K562 (cell line): ENCODE measurements around the gene NDUFAB1. TPM values are rescaled to one million over a fixed set of nuclear protein-coding genes. Genes with fewer than 3 reads are reported as not detected.

ENCODE experiments used
- FIP1L1 ChIP-seq: fragments of 200-400 bp; formaldehyde crosslinking; IDR thresholded peaks from 2 replicates; pipeline ENCODE4 v1.6.1; 2018; ENCODE audit warnings: mild to moderate bottlenecking, low read depth, low read length; ENCODE audit not compliant: poor library complexity, severe bottlenecking
- LEF1 ChIP-seq: fragments of 450-650 bp; IDR thresholded peaks from 2 replicates; pipeline ENCODE4 v1.6.1; 2016; ENCODE audit warnings: mild to moderate bottlenecking
- NFIC ChIP-seq: fragments of 450-650 bp; IDR thresholded peaks from 2 replicates; pipeline ENCODE4 v1.6.1; 2017; ENCODE audit warnings: mild to moderate bottlenecking, inconsistent platforms
- TAF7 ChIP-seq: fragments of 450-650 bp; IDR thresholded peaks from 2 replicates; pipeline ENCODE4 v1.6.1; 2016; ENCODE audit warnings: missing genetic modification characterization, missing compliant biosample characterization
- polyA plus RNA-seq, 8 experiments: library from polyadenylated mRNA; depleted of rRNA in 4 of 8; stranded (reverse) in 5 of 8; unstranded in 3 of 8; fragments of >200 nt; fragmentation: Nextera tagmentation in 2 of 8; fragmentation: Illumina TruSeq in 1 of 8; extraction: Ambion mirVana in 2 of 8; extraction: Trizol in 1 of 8; gene quantifications; 2 replicates each; pipeline versions ENCODE4 v1.2.1 to v1.2.3, GENCODE V29; 2011 to 2014; ENCODE audit warnings: inconsistent platforms in 1 of 8, missing spikeins in 1 of 8
- total RNA-seq, 7 experiments: library from RNA; depleted of rRNA in 6 of 7; stranded (reverse); fragments of >200 nt in 6 of 7; fragmentation: Illumina TruSeq in 2 of 7; extraction: Trizol in 2 of 7; gene quantifications; 2 replicates each; pipeline versions ENCODE4 v1.2.1 to v1.2.3, GENCODE V29; 2011 to 2021; ENCODE audit warnings: low replicate concordance in 1 of 7
- TF ChIP-seq, protein P1 (sequence below), 2 experiments: fragments of 450-650 bp in 1 of 2; IDR thresholded peaks; 2 replicates each; pipeline ENCODE4 v1.6.1; 2011 to 2017; ENCODE audit warnings: low read depth in 2 of 2, antibody characterized with exemption in 1 of 2, borderline replicate concordance in 1 of 2, low read length in 1 of 2, mild to moderate bottlenecking in 1 of 2, mixed read lengths in 1 of 2; ENCODE audit not compliant: control insufficient read depth in 1 of 2
- TF ChIP-seq, protein P2 (sequence below): sonication (generic); formaldehyde crosslinking; IDR thresholded peaks from 2 replicates; pipeline ENCODE4 v1.8.1; 2023; ENCODE audit warnings: mild to moderate bottlenecking, missing genetic modification reagents
- TF ChIP-seq, protein P3 (sequence below), 2 experiments: fragments of 200-800 bp in 1 of 2; sonication (Bioruptor generic) in 1 of 2; sonication (generic) in 1 of 2; formaldehyde crosslinking in 1 of 2; IDR thresholded peaks in 1 of 2; conservative IDR thresholded peaks in 1 of 2; 2 replicates each; pipeline versions ENCODE4 v1.5.0 to v1.6.1; 2016 to 2020; ENCODE audit warnings: missing compliant biosample characterization in 1 of 2, missing genetic modification characterization in 1 of 2, missing genetic modification reagents in 1 of 2
- TF ChIP-seq, protein P4 (sequence below), 2 experiments: fragments of 450-650 bp; formaldehyde crosslinking in 1 of 2; IDR thresholded peaks; 2 replicates each; pipeline versions ENCODE4 v1.4.0 to v1.6.1; 2014 to 2020; ENCODE audit warnings: mild to moderate bottlenecking in 2 of 2, borderline replicate concordance in 1 of 2, low read depth in 1 of 2

The NDUFAB1 gene
- total and polyA plus RNA-seq, 9 of the 15 experiments (the other 6 are each of a cell fraction or from before 2014, with no cell fraction given): 123 to 481 (median 238) TPM

DNA sequence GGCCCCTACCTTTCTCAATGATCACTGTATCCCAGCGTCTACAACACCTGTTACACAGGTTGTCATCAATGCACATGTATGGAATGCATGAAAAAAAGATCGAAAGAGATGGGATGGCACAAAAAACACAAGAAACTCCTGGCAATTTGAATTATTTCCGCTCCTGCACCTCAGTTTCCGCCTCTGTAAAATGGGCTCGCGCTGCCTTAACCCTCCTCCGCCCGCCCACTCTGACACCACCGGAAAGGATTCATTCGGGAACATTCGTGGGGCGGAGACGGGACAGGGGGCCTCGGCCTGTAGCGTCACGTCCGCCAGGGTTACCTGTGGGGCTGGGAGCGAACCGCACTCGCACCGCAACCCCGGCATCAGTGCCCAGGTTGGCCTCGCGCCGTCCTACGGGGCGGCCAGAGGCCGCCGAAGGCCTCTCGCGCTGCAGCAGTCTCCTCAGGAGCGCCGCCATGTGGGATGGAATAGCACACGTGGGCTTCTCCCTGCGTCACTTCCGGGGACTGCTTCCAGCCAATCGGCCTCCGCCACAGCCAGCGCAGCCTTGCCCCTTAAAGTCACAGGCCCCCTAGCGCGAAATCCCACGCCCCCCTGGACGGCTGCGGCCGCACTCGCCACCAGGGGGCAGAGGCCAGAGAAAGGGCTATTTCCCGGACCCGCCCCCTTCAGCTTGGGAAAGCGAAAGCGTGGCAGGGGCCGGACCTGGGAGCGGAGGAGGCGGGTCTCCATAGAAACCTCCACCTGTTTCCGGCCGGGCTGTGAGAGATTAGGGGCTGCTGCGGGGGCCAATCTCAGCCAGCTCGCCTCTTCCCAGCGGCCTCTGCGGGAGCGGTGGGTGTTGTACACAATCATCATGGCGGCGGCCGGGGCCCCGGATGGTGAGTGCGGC lies 39.0 kb downstream of the NDUFAB1 start, which contains the start of the genes EARS2 and UBFD1 (continued):
- TF ChIP-seq, protein P1, sequence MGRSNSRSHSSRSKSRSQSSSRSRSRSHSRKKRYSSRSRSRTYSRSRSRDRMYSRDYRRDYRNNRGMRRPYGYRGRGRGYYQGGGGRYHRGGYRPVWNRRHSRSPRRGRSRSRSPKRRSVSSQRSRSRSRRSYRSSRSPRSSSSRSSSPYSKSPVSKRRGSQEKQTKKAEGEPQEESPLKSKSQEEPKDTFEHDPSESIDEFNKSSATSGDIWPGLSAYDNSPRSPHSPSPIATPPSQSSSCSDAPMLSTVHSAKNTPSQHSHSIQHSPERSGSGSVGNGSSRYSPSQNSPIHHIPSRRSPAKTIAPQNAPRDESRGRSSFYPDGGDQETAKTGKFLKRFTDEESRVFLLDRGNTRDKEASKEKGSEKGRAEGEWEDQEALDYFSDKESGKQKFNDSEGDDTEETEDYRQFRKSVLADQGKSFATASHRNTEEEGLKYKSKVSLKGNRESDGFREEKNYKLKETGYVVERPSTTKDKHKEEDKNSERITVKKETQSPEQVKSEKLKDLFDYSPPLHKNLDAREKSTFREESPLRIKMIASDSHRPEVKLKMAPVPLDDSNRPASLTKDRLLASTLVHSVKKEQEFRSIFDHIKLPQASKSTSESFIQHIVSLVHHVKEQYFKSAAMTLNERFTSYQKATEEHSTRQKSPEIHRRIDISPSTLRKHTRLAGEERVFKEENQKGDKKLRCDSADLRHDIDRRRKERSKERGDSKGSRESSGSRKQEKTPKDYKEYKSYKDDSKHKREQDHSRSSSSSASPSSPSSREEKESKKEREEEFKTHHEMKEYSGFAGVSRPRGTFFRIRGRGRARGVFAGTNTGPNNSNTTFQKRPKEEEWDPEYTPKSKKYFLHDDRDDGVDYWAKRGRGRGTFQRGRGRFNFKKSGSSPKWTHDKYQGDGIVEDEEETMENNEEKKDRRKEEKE (IDR thresholded peaks at IDR 0.05; ENCODE audit: borderline replicate concordance in 1 of 2, control insufficient read depth in 1 of 2, low read depth in 2 of 2, low read length in 1 of 2): 0 out of 4 replicates have a peak, but pooled peaks of 1 of the 2 experiments have one; percentile 15
- TF ChIP-seq NFIC (peak; percentile 16), TAF7 (tag) (peak; percentile 18; the same call in 1 of the 2 replicates), LEF1 (peak; percentile 58; the same call in 1 of the 2 replicates), FIP1L1 (peak; percentile 97)
- TF ChIP-seq, protein P2, sequence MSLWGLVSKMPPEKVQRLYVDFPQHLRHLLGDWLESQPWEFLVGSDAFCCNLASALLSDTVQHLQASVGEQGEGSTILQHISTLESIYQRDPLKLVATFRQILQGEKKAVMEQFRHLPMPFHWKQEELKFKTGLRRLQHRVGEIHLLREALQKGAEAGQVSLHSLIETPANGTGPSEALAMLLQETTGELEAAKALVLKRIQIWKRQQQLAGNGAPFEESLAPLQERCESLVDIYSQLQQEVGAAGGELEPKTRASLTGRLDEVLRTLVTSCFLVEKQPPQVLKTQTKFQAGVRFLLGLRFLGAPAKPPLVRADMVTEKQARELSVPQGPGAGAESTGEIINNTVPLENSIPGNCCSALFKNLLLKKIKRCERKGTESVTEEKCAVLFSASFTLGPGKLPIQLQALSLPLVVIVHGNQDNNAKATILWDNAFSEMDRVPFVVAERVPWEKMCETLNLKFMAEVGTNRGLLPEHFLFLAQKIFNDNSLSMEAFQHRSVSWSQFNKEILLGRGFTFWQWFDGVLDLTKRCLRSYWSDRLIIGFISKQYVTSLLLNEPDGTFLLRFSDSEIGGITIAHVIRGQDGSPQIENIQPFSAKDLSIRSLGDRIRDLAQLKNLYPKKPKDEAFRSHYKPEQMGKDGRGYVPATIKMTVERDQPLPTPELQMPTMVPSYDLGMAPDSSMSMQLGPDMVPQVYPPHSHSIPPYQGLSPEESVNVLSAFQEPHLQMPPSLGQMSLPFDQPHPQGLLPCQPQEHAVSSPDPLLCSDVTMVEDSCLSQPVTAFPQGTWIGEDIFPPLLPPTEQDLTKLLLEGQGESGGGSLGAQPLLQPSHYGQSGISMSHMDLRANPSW (CRISPR knock-in tag): no peak
- TF ChIP-seq, protein P3, sequence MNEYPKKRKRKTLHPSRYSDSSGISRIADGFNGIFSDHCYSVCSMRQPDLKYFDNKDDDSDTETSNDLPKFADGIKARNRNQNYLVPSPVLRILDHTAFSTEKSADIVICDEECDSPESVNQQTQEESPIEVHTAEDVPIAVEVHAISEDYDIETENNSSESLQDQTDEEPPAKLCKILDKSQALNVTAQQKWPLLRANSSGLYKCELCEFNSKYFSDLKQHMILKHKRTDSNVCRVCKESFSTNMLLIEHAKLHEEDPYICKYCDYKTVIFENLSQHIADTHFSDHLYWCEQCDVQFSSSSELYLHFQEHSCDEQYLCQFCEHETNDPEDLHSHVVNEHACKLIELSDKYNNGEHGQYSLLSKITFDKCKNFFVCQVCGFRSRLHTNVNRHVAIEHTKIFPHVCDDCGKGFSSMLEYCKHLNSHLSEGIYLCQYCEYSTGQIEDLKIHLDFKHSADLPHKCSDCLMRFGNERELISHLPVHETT (CRISPR knock-in tag; conservative IDR thresholded peaks at IDR 0.05 in 1 of 2, IDR thresholded peaks at IDR 0.05 in 1 of 2): peak in 1 of 2 experiments; percentile 81; a peak in 2 of 4 replicates
- TF ChIP-seq, protein P4, sequence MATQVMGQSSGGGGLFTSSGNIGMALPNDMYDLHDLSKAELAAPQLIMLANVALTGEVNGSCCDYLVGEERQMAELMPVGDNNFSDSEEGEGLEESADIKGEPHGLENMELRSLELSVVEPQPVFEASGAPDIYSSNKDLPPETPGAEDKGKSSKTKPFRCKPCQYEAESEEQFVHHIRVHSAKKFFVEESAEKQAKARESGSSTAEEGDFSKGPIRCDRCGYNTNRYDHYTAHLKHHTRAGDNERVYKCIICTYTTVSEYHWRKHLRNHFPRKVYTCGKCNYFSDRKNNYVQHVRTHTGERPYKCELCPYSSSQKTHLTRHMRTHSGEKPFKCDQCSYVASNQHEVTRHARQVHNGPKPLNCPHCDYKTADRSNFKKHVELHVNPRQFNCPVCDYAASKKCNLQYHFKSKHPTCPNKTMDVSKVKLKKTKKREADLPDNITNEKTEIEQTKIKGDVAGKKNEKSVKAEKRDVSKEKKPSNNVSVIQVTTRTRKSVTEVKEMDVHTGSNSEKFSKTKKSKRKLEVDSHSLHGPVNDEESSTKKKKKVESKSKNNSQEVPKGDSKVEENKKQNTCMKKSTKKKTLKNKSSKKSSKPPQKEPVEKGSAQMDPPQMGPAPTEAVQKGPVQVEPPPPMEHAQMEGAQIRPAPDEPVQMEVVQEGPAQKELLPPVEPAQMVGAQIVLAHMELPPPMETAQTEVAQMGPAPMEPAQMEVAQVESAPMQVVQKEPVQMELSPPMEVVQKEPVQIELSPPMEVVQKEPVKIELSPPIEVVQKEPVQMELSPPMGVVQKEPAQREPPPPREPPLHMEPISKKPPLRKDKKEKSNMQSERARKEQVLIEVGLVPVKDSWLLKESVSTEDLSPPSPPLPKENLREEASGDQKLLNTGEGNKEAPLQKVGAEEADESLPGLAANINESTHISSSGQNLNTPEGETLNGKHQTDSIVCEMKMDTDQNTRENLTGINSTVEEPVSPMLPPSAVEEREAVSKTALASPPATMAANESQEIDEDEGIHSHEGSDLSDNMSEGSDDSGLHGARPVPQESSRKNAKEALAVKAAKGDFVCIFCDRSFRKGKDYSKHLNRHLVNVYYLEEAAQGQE (IDR thresholded peaks at IDR 0.05; ENCODE audit: borderline replicate concordance): peak; percentile 79
- TF ChIP-seq, protein P4 (CRISPR knock-in tag; IDR thresholded peaks at IDR 0.05; ENCODE audit: low read depth): 0 out of 2 replicates have a peak, but pooled peaks have one; percentile 29
